GM23338 (cell line): ENCODE data around the gene AP4E1. TPM values are rescaled to one million over a fixed set of nuclear protein-coding genes. Genes with fewer than 3 reads are reported as not detected.

Experiments
- ATAC-seq: fragments of 200-7000 bp; cut with Tn5 transposase; 3 replicates; pipeline ENCODE4 v1.9.1; 2020
- DNase-seq: peaks from one replicate; pipeline ENCODE4 v3.0.0-alpha.2; 2015; ENCODE audit warnings: low spot score
- H2AFZ ChIP-seq: fragments of 200-600 bp; sonication (generic); 2 replicates; pipeline ENCODE4 v1.8.0; 2016; ENCODE audit warnings: antibody characterized with exemption, mild to moderate bottlenecking, moderate library complexity
- H3F3A ChIP-seq: fragments of 200-600 bp; sonication (generic); replicated peaks from 2 replicates; pipeline ENCODE4 v1.8.0; 2017; ENCODE audit warnings: antibody characterized with exemption, mixed run types, low read depth
- H3K27ac ChIP-seq: fragments of 200-600 bp; sonication (generic); 2 replicates; pipeline ENCODE4 v1.6.1; 2016; ENCODE audit warnings: low read depth
- H3K27me3 ChIP-seq: fragments of 200-600 bp; sonication (generic); 2 replicates; pipeline ENCODE4 v1.8.0; 2016; ENCODE audit warnings: mild to moderate bottlenecking, mixed run types, moderate library complexity; ENCODE audit not compliant: insufficient read depth
- H3K36me3 ChIP-seq: fragments of 200-600 bp; sonication (generic); 2 replicates; pipeline ENCODE4 v1.8.0; 2016; ENCODE audit warnings: mild to moderate bottlenecking; ENCODE audit not compliant: insufficient read depth
- H3K4me1 ChIP-seq: fragments of 200-600 bp; sonication (generic); 2 replicates; pipeline ENCODE4 v1.8.0; 2016; ENCODE audit warnings: mild to moderate bottlenecking, moderate library complexity; ENCODE audit not compliant: insufficient read depth
- H3K4me2 ChIP-seq: fragments of 200-600 bp; sonication (generic); 2 replicates; pipeline ENCODE4 v1.7.1; 2017; ENCODE audit warnings: mixed run types
- H3K4me3 ChIP-seq: fragments of 200-600 bp; sonication (generic); 2 replicates; pipeline ENCODE4 v1.6.1; 2016; ENCODE audit warnings: mixed run types
- H3K79me2 ChIP-seq: fragments of 200-600 bp; sonication (generic); replicated peaks from 2 replicates; pipeline ENCODE4 v1.8.0; 2017; ENCODE audit warnings: mild to moderate bottlenecking; ENCODE audit not compliant: insufficient read depth
- H3K9me2 ChIP-seq: fragments of 200-600 bp; sonication (generic); 2 replicates; pipeline ENCODE4 v1.8.0; 2017; ENCODE audit not compliant: insufficient read depth
- H4K20me1 ChIP-seq: fragments of 200-600 bp; sonication (generic); replicated peaks from 2 replicates; pipeline ENCODE4 v1.8.0; 2017; ENCODE audit warnings: mild to moderate bottlenecking; ENCODE audit not compliant: insufficient read depth
- H3K27ac Mint-ChIP-seq: 2 replicates; pipeline ENCODE4 v1.8.0; 2020; ENCODE audit warnings: inconsistent platforms, mild to moderate bottlenecking, moderate library complexity, mixed read lengths
- H3K27me3 Mint-ChIP-seq: 3 replicates; pipeline ENCODE4 v1.8.0; 2022; ENCODE audit warnings: low read depth, mild to moderate bottlenecking, moderate library complexity, mixed read lengths, inconsistent platforms; ENCODE audit not compliant: insufficient read depth, poor library complexity
- H3K36me3 Mint-ChIP-seq: 3 replicates; pipeline ENCODE4 v1.8.0; 2021; ENCODE audit warnings: low read depth, mild to moderate bottlenecking, inconsistent platforms, moderate library complexity, mixed read lengths
- H3K4me1 Mint-ChIP-seq: 3 replicates; pipeline ENCODE4 v1.8.0; 2020; ENCODE audit warnings: mild to moderate bottlenecking, inconsistent platforms, mixed read lengths
- H3K4me3 Mint-ChIP-seq: 3 replicates; pipeline ENCODE4 v1.8.0; 2021; ENCODE audit warnings: moderate library complexity, mild to moderate bottlenecking, inconsistent platforms, mixed read lengths
- H3K9me3 Mint-ChIP-seq: 3 replicates; pipeline ENCODE4 v1.8.0; 2020; ENCODE audit warnings: moderate library complexity, mild to moderate bottlenecking, inconsistent platforms, mixed read lengths
- polyA plus RNA-seq: library from polyadenylated mRNA; unstranded; fragments of >200 nt; fragmentation: Nextera tagmentation; extraction: Ambion mirVana; gene quantifications from 2 replicates; pipeline ENCODE4 v1.2.1, GENCODE V29; 2016
- total RNA-seq: library from RNA; depleted of rRNA; stranded (reverse); fragments of >200 nt; shearing (Covaris generic); gene quantifications from 2 replicates; pipeline ENCODE4 v1.2.3, GENCODE V29; 2014
- TF ChIP-seq, protein P1 (sequence below): fragments of 250-450 bp; sonication (Bioruptor Pico); IDR thresholded peaks from 2 replicates; pipeline ENCODE4 v1.5.0; 2020; ENCODE audit warnings: mild to moderate bottlenecking, moderate library complexity
- TF ChIP-seq, protein P2 (sequence below): IDR thresholded peaks from 2 replicates; pipeline ENCODE4 v1.6.1; 2016; ENCODE audit warnings: antibody characterized with exemption
- TF ChIP-seq, protein P3 (sequence below): IDR thresholded peaks from one replicate; pipeline ENCODE4 v1.6.1; 2018; ENCODE audit warnings: antibody characterized with exemption; ENCODE audit not compliant: unreplicated experiment

Gene AP4E1
- total and polyA plus RNA-seq, 2 experiments from 2014 or later = 4.4 to 15.4 TPM

DNA sequence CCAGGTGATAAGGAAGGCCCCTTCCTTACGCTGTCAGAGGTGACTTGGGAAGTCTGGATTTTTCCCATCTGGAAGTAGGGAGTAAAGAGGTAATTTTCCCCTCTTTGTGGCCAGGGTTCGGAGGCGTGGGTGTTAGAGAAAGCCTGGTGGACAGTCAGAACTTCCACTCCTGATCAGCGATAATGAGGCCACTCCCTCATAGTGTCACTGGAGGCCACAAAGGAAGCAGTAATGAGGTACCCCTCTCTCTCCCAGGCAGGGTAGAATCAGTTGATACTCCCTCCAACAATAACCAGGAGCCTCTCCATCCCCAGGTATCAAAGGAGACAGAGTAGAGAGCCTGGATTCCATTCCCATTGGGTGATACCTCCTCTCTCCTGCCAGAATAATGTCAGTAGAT lies 30.0 kb downstream of the AP4E1 start:
- Histone ChIP-seq H3K4me2 (no peak overlapping the region), H3K27me3 (no peaks in the 10 kb centered on the region), H3K27ac (no peak overlapping the region), H3F3A (no peaks in the 10 kb centered on the region), H3K4me3 (no peak overlapping the region), H3K79me2 (no peaks in the 10 kb centered on the region), H2AFZ (no peak overlapping the region), H3K9me2 (no peaks in the 10 kb centered on the region), H4K20me1 (no peaks in the 10 kb centered on the region; the same call in 1 of the 2 replicates), H3K36me3 (0 out of 2 replicates have a peak, but pooled peaks cover 3% of the 10 kb centered on the region), H3K4me1 (no peaks in the 10 kb centered on the region)
- no peaks in the 10 kb centered on the region for H3K4me1 Mint-ChIP-seq
- no peak overlapping the region for H3K4me3 Mint-ChIP-seq
- H3K9me3 Mint-ChIP-seq = no peaks in the 10 kb centered on the region
- H3K36me3 Mint-ChIP-seq = peaks cover 3% of the 10 kb centered on the region; the same call in 1 of the 3 replicates
- no peak overlapping the region for H3K27ac Mint-ChIP-seq
- TF ChIP-seq, protein P1, sequence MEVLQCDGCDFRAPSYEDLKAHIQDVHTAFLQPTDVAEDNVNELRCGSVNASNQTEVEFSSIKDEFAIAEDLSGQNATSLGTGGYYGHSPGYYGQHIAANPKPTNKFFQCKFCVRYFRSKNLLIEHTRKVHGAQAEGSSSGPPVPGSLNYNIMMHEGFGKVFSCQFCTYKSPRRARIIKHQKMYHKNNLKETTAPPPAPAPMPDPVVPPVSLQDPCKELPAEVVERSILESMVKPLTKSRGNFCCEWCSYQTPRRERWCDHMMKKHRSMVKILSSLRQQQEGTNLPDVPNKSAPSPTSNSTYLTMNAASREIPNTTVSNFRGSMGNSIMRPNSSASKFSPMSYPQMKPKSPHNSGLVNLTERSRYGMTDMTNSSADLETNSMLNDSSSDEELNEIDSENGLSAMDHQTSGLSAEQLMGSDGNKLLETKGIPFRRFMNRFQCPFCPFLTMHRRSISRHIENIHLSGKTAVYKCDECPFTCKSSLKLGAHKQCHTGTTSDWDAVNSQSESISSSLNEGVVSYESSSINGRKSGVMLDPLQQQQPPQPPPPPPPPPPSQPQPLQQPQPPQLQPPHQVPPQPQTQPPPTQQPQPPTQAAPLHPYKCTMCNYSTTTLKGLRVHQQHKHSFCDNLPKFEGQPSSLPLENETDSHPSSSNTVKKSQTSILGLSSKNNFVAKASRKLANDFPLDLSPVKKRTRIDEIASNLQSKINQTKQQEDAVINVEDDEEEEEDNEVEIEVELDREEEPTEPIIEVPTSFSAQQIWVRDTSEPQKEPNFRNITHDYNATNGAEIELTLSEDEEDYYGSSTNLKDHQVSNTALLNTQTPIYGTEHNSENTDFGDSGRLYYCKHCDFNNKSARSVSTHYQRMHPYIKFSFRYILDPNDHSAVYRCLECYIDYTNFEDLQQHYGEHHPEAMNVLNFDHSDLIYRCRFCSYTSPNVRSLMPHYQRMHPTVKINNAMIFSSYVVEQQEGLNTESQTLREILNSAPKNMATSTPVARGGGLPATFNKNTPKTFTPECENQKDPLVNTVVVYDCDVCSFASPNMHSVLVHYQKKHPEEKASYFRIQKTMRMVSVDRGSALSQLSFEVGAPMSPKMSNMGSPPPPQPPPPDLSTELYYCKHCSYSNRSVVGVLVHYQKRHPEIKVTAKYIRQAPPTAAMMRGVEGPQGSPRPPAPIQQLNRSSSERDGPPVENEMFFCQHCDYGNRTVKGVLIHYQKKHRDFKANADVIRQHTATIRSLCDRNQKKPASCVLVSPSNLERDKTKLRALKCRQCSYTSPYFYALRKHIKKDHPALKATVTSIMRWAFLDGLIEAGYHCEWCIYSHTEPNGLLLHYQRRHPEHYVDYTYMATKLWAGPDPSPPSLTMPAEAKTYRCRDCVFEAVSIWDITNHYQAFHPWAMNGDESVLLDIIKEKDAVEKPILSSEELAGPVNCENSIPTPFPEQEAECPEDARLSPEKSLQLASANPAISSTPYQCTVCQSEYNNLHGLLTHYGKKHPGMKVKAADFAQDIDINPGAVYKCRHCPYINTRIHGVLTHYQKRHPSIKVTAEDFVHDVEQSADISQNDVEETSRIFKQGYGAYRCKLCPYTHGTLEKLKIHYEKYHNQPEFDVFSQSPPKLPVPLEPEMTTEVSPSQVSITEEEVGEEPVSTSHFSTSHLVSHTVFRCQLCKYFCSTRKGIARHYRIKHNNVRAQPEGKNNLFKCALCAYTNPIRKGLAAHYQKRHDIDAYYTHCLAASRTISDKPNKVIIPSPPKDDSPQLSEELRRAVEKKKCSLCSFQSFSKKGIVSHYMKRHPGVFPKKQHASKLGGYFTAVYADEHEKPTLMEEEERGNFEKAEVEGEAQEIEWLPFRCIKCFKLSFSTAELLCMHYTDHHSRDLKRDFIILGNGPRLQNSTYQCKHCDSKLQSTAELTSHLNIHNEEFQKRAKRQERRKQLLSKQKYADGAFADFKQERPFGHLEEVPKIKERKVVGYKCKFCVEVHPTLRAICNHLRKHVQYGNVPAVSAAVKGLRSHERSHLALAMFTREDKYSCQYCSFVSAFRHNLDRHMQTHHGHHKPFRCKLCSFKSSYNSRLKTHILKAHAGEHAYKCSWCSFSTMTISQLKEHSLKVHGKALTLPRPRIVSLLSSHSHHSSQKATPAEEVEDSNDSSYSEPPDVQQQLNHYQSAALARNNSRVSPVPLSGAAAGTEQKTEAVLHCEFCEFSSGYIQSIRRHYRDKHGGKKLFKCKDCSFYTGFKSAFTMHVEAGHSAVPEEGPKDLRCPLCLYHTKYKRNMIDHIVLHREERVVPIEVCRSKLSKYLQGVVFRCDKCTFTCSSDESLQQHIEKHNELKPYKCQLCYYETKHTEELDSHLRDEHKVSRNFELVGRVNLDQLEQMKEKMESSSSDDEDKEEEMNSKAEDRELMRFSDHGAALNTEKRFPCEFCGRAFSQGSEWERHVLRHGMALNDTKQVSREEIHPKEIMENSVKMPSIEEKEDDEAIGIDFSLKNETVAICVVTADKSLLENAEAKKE (CRISPR knock-in tag) = no peak
- TF ChIP-seq, protein P2, sequence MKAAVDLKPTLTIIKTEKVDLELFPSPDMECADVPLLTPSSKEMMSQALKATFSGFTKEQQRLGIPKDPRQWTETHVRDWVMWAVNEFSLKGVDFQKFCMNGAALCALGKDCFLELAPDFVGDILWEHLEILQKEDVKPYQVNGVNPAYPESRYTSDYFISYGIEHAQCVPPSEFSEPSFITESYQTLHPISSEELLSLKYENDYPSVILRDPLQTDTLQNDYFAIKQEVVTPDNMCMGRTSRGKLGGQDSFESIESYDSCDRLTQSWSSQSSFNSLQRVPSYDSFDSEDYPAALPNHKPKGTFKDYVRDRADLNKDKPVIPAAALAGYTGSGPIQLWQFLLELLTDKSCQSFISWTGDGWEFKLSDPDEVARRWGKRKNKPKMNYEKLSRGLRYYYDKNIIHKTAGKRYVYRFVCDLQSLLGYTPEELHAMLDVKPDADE = no peak
- TF ChIP-seq, protein P3, sequence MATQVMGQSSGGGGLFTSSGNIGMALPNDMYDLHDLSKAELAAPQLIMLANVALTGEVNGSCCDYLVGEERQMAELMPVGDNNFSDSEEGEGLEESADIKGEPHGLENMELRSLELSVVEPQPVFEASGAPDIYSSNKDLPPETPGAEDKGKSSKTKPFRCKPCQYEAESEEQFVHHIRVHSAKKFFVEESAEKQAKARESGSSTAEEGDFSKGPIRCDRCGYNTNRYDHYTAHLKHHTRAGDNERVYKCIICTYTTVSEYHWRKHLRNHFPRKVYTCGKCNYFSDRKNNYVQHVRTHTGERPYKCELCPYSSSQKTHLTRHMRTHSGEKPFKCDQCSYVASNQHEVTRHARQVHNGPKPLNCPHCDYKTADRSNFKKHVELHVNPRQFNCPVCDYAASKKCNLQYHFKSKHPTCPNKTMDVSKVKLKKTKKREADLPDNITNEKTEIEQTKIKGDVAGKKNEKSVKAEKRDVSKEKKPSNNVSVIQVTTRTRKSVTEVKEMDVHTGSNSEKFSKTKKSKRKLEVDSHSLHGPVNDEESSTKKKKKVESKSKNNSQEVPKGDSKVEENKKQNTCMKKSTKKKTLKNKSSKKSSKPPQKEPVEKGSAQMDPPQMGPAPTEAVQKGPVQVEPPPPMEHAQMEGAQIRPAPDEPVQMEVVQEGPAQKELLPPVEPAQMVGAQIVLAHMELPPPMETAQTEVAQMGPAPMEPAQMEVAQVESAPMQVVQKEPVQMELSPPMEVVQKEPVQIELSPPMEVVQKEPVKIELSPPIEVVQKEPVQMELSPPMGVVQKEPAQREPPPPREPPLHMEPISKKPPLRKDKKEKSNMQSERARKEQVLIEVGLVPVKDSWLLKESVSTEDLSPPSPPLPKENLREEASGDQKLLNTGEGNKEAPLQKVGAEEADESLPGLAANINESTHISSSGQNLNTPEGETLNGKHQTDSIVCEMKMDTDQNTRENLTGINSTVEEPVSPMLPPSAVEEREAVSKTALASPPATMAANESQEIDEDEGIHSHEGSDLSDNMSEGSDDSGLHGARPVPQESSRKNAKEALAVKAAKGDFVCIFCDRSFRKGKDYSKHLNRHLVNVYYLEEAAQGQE = no peak
- DNase-seq (no peak), ATAC-seq (no peak; the same call in 2 of the 3 replicates)
- peaks cover 2% of the 10 kb centered on the region for H3K27me3 Mint-ChIP-seq
